ENCODE measurements around the gene DCUN1D3. TPM values are rescaled to one million over a fixed set of nuclear protein-coding genes. Genes with fewer than 3 reads are reported as not detected.

The DCUN1D3 gene
- total RNA-seq, 1 experiment from 2014 or later = 16.1 TPM

DNA sequence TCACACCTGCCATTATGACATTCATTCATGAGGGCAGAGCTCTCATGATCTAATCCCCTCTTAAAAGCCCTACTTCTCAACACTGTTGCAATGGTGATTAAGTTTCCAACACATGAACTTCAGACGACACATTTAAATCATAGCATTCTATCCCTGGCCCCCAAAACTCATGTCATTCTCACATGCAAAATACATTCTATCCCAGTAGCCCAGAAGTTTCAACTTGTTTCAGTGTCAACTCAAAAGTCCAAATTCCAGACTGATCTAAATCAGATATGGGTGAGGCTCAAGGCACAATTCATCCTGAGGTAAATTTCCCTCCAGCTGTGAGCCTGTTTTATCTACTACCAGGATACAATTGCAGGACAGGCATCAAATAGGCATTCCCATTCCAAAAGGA lies 25.6 kb upstream of the DCUN1D3 start:
- Mint-ChIP-seq H3K36me3 (ENCODE audit: insufficient read depth in 1 of 3, low read depth in 3 of 3) (no peaks in the 10 kb centered on the region; a peak in 3 of 7 replicates), H3K27me3 (ENCODE audit: low read depth) (no peaks in the 10 kb centered on the region), H3K4me3 (no peak overlapping the region), H3K27ac (no peak overlapping the region), H3K9me3 (no peaks in the 10 kb centered on the region), H3K4me1 (peaks cover 4 to 7% of the 10 kb centered on the region in 2 experiments; a peak in 3 of 4 replicates)
- H3K23ac ChIP-seq (ENCODE audit: insufficient read length, low read depth, low read length) = no peak overlapping the region
- no peaks in the 10 kb centered on the region for H3K23me2 ChIP-seq (ENCODE audit: insufficient read length, low read depth, low read length, poor library complexity, severe bottlenecking)
- H3K79me2 ChIP-seq (ENCODE audit: insufficient read depth, low read length) = no peaks in the 10 kb centered on the region
- no peak overlapping the region for H3K4me2 ChIP-seq (ENCODE audit: insufficient read depth, insufficient read length, low read length)
- H3K4ac ChIP-seq (ENCODE audit: low read depth, low read length) = no peak overlapping the region
- no peaks in the 10 kb centered on the region; the same call in 1 of the 2 replicates for H3K4me1 ChIP-seq (ENCODE audit: insufficient read depth, low read length)
- no peak overlapping the region for H3K27ac ChIP-seq (ENCODE audit: insufficient read length, low read depth, low read length)
- H2BK5ac ChIP-seq (ENCODE audit: insufficient read length, low read length) = no peak overlapping the region
- H2AK5ac ChIP-seq (ENCODE audit: insufficient read length, low read length) = no peak overlapping the region
- H4K8ac ChIP-seq (replicated peaks; ENCODE audit: insufficient read length, low read depth, low read length) = no peak overlapping the region
- H3K9ac ChIP-seq (ENCODE audit: extremely low read depth, insufficient read length, low read length) = no peak overlapping the region
- H2BK20ac ChIP-seq (ENCODE audit: low read depth, low read length, poor library complexity, severe bottlenecking) = no peak overlapping the region
- no peak overlapping the region for H3K18ac ChIP-seq (ENCODE audit: insufficient read length, low read depth, low read length)
- H2AFZ ChIP-seq (ENCODE audit: low read length) = no peak overlapping the region
- TF ChIP-seq, protein P1, sequence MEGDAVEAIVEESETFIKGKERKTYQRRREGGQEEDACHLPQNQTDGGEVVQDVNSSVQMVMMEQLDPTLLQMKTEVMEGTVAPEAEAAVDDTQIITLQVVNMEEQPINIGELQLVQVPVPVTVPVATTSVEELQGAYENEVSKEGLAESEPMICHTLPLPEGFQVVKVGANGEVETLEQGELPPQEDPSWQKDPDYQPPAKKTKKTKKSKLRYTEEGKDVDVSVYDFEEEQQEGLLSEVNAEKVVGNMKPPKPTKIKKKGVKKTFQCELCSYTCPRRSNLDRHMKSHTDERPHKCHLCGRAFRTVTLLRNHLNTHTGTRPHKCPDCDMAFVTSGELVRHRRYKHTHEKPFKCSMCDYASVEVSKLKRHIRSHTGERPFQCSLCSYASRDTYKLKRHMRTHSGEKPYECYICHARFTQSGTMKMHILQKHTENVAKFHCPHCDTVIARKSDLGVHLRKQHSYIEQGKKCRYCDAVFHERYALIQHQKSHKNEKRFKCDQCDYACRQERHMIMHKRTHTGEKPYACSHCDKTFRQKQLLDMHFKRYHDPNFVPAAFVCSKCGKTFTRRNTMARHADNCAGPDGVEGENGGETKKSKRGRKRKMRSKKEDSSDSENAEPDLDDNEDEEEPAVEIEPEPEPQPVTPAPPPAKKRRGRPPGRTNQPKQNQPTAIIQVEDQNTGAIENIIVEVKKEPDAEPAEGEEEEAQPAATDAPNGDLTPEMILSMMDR (conservative IDR thresholded peaks at IDR 0.05) = no peak
- no peak overlapping the region for H2BK15ac ChIP-seq (ENCODE audit: low read depth, low read length)
- no peak overlapping the region for H4K5ac ChIP-seq (ENCODE audit: insufficient read length, low read depth, low read length)
- no peak overlapping the region for H2BK120ac ChIP-seq (ENCODE audit: low read depth, low read length, poor library complexity, severe bottlenecking)
- WGBS (ENCODE audit: extremely low coverage, insufficient read length, low lambda C conversion rate) = no CpG with 5 or more reads among the region's 1 CpG
- no peaks in the 10 kb centered on the region for H3K27me3 ChIP-seq (ENCODE audit: insufficient read depth, low read length)
- no peak overlapping the region for H2BK12ac ChIP-seq (ENCODE audit: insufficient read length, low read depth, low read length)
- H3K79me1 ChIP-seq (ENCODE audit: insufficient read depth, low read depth, low read length, poor library complexity, severe bottlenecking) = no peaks in the 10 kb centered on the region
- H3K56ac ChIP-seq (ENCODE audit: insufficient read length, low read depth, low read length) = no peak overlapping the region
- H3K14ac ChIP-seq (ENCODE audit: insufficient read depth, low read length) = no peak overlapping the region
- no peak for DNase-seq
- H3T11ph ChIP-seq (ENCODE audit: low read length) = no peak overlapping the region
- H4K20me1 ChIP-seq (ENCODE audit: control insufficient read depth, insufficient read depth, insufficient read length) = no peaks in the 10 kb centered on the region
- no peak overlapping the region for H4K91ac ChIP-seq (ENCODE audit: insufficient read length, low read depth, low read length)
- H3K9me3 ChIP-seq (ENCODE audit: control insufficient read depth, low read depth, low read length) = no peaks in the 10 kb centered on the region
